Fibroblast of lung (primary cell): ENCODE measurements around the gene TNS1.

ENCODE experiments used
- CTCF ChIP-seq, 2 donors: IDR thresholded peaks in 1 of 2; conservative IDR thresholded peaks in 1 of 2; 1 replicate in 1 of 2; 2 replicates in 1 of 2; pipeline ENCODE4 v1.5.1; 2011 to 2012; ENCODE audit warnings: low read length in 2 of 2, control low read depth in 1 of 2, inconsistent platforms in 1 of 2, low read depth in 1 of 2, mild to moderate bottlenecking in 1 of 2
- EZH2 ChIP-seq: IDR thresholded peaks from 2 replicates; pipeline ENCODE4 v1.5.1; 2012; ENCODE audit warnings: low read length, control low read depth, mild to moderate bottlenecking; ENCODE audit errors: missing control alignments

DNA sequence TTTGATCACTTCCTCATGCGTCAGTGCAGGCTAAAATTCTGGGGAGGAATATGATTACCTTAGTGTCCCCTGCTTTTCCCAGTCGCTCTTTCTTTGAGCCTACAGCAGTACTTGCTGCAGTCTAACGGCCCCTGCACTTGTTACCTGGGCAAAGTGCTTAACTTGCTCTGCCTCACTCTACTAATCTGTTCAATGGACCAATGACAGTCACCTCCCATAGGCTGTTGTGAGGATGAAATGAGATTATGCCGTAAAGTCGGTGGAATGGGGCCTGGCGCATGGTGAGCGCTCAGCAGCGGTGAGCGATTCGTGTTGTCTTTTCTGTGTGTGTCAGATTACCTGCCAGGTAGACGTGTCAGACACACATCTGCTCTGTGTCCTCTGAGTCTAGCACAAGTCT is 5.3 kb downstream of the TNS1 start:
- TF ChIP-seq CTCF (conservative IDR thresholded peaks at IDR 0.05 in 1 of 2, IDR thresholded peaks at IDR 0.05 in 1 of 2; ENCODE audit: low read depth in 1 of 2, low read length in 2 of 2) (no peak), EZH2 (no peak)
